Smooth muscle cell (in vitro differentiated cells): ENCODE measurements around the gene FAAH. TPM values are rescaled to one million over a fixed set of nuclear protein-coding genes. Genes with fewer than 3 reads are reported as not detected.

Experiments used
- DNase-seq: peaks from one replicate; lab custom pipeline; 2025; ENCODE audit not compliant: unreplicated experiment; lab: John Stamatoyannopoulos, UW
- H2AFZ ChIP-seq: fragments of 200-600 bp; sonication (generic); 2 replicates; pipeline ENCODE4 v1.6.0; 2016; ENCODE audit warnings: antibody characterized with exemption, low read depth, mild to moderate bottlenecking
- H3F3A ChIP-seq: fragments of 200-600 bp; sonication (generic); 2 replicates; pipeline ENCODE4 v1.6.0; 2017; ENCODE audit warnings: antibody characterized with exemption, low read depth
- H3K27ac ChIP-seq: fragments of 200-600 bp; sonication (generic); 2 replicates; pipeline ENCODE4 v1.5.1; 2016; ENCODE audit warnings: low read depth, mild to moderate bottlenecking
- H3K27me3 ChIP-seq: fragments of 200-600 bp; sonication (generic); 2 replicates; pipeline ENCODE4 v1.6.1; 2016; ENCODE audit warnings: low read depth, mild to moderate bottlenecking
- H3K36me3 ChIP-seq: fragments of 200-600 bp; sonication (generic); 2 replicates; pipeline ENCODE4 v1.5.1; 2016; ENCODE audit warnings: low read depth
- H3K4me1 ChIP-seq: fragments of 200-600 bp; sonication (generic); 2 replicates; pipeline ENCODE4 v1.5.1; 2016; ENCODE audit warnings: low read depth
- H3K4me2 ChIP-seq: fragments of 200-600 bp; sonication (generic); 2 replicates; pipeline ENCODE4 v1.6.0; 2016; ENCODE audit warnings: mild to moderate bottlenecking
- H3K4me3 ChIP-seq: fragments of 200-600 bp; sonication (generic); 2 replicates; pipeline ENCODE4 v1.5.1; 2016; ENCODE audit warnings: mild to moderate bottlenecking
- H3K79me2 ChIP-seq: fragments of 200-600 bp; sonication (generic); 2 replicates; pipeline ENCODE4 v1.6.0; 2016; ENCODE audit warnings: low read depth, mild to moderate bottlenecking
- H3K9ac ChIP-seq: fragments of 200-600 bp; sonication (generic); 2 replicates; pipeline ENCODE4 v1.6.0; 2016; ENCODE audit warnings: low read depth
- H3K9me3 ChIP-seq: fragments of 200-600 bp; sonication (generic); replicated peaks from 2 replicates; pipeline ENCODE4 v1.5.1; 2016; ENCODE audit warnings: low read depth
- H4K20me1 ChIP-seq: fragments of 200-600 bp; sonication (generic); 2 replicates; pipeline ENCODE4 v1.6.0; 2016; ENCODE audit warnings: low read depth
- CTCF ChIP-seq: fragments of 200-600 bp; sonication (generic); IDR thresholded peaks from 2 replicates; pipeline ENCODE4 v1.5.1; 2017; ENCODE audit warnings: borderline replicate concordance, mild to moderate bottlenecking, antibody characterized with exemption; ENCODE audit not compliant: insufficient read depth, poor library complexity, severe bottlenecking
- WGBS: methylation state at CpG from one replicate; pipeline ENCODE4 v1.1.7; 2016; ENCODE audit warnings: low lambda C conversion rate; 5-methylcytosine and 5-hydroxymethylcytosine counted together
- polyA plus RNA-seq: library from polyadenylated mRNA; unstranded; fragments of >200 nt; fragmentation: Nextera tagmentation; extraction: Ambion mirVana; gene quantifications from 2 replicates; pipeline ENCODE4 v1.2.1, GENCODE V29; 2016
- total RNA-seq: library from RNA; depleted of rRNA; stranded (reverse); fragments of >200 nt; gene quantifications from 2 replicates; pipeline ENCODE4 v1.2.3, GENCODE V29; 2014

The FAAH gene
- total and polyA plus RNA-seq, 2 experiments from 2014 or later, result 5.7 to 11.1 TPM

GRCh38 chr1:46370214-46370633 lies 23.9 kb upstream of the FAAH start:
- Histone ChIP-seq H3K9me3 (no peaks in the 10 kb centered on the region), H3K79me2 (no peaks in the 10 kb centered on the region), H4K20me1 (no peaks in the 10 kb centered on the region), H2AFZ (no peak overlapping the region), H3K4me2 (no peak overlapping the region), H3K36me3 (no peaks in the 10 kb centered on the region), H3K27ac (no peak overlapping the region), H3K27me3 (no peaks in the 10 kb centered on the region), H3K4me3 (no peak overlapping the region), H3F3A (no peaks in the 10 kb centered on the region), H3K9ac (no peak overlapping the region), H3K4me1 (no peaks in the 10 kb centered on the region)
- no peak for DNase-seq
- 87% methylated on average over 3 of the region's 3 CpGs for WGBS
- TF ChIP-seq CTCF, result no peak

- Histone ChIP-seq H3K4me3 (no peak overlapping the region), H4K20me1 (no peaks in the 10 kb centered on the region), H3K9me3 (no peaks in the 10 kb centered on the region), H3K36me3 (no peaks in the 10 kb centered on the region), H3K4me2 (no peak overlapping the region), H3K9ac (no peak overlapping the region), H3K27ac (no peak overlapping the region), H3F3A (no peaks in the 10 kb centered on the region), H3K27me3 (no peaks in the 10 kb centered on the region), H2AFZ (no peak overlapping the region), H3K79me2 (no peaks in the 10 kb centered on the region), H3K4me1 (no peaks in the 10 kb centered on the region)
- TF ChIP-seq CTCF, result no peak
- no peak for DNase-seq
- 94% methylated on average over 1 of the region's 1 CpG for WGBS
Observed at GRCh38 chr1:46372431-46372830, 21.7 kb upstream of the FAAH start.

- WGBS, result 89% methylated on average over 1 of the region's 1 CpG
- H3K9me3 ChIP-seq, result no peaks in the 10 kb centered on the region
- no peaks in the 10 kb centered on the region for H3F3A ChIP-seq
- DNase-seq, result no peak
- no peaks in the 10 kb centered on the region for H4K20me1 ChIP-seq
- H3K27me3 ChIP-seq, result no peaks in the 10 kb centered on the region
- no peak overlapping the region for H3K4me2 ChIP-seq
- no peak overlapping the region for H3K4me3 ChIP-seq
- H3K27ac ChIP-seq, result no peak overlapping the region
- no peak for TF ChIP-seq CTCF
- H3K79me2 ChIP-seq, result no peaks in the 10 kb centered on the region
- H2AFZ ChIP-seq, result no peak overlapping the region
- H3K9ac ChIP-seq, result no peak overlapping the region
- no peaks in the 10 kb centered on the region for H3K36me3 ChIP-seq
- H3K4me1 ChIP-seq, result peaks cover 7% of the 10 kb centered on the region
Observed at GRCh38 chr1:46379996-46380395, 14.1 kb upstream of the FAAH start.

- Histone ChIP-seq H3K9me3 (no peaks in the 10 kb centered on the region), H3K9ac (no peak overlapping the region), H3K4me1 (peaks cover 7% of the 10 kb centered on the region), H4K20me1 (no peaks in the 10 kb centered on the region), H3K27me3 (no peaks in the 10 kb centered on the region), H2AFZ (no peak overlapping the region), H3K36me3 (no peaks in the 10 kb centered on the region), H3K4me3 (no peak overlapping the region), H3K27ac (no peak overlapping the region), H3F3A (no peaks in the 10 kb centered on the region), H3K79me2 (no peaks in the 10 kb centered on the region), H3K4me2 (no peak overlapping the region)
- TF ChIP-seq CTCF, result no peak
- DNase-seq, result no peak
Observed at GRCh38 chr1:46380508-46380907, 13.6 kb upstream of the FAAH start.
